ENCODE measurements around the gene ABCA1.

DNA sequence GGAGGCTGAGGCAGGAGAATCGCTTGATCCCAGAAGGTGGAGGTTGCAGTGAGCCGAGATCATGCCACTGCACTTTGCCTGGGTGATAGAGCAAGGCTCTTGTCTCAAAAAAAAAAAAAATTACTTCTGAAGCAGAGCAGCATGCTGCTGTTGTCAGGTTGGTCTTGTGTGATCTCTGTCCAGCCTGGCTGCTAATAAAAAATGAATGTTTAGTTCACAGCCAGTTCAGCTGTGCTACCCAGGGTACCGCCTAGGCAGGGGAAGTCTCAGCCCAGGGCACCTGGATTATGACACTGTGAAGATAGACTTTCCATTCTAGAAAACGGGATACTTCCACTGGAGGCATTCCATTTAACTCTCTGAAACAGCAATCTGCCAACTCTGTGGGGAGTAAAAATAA is 23.5 kb upstream of the ABCA1 start:
- TF ChIP-seq SMC3 (IDR thresholded peaks at IDR 0.05; ENCODE audit: borderline replicate concordance, low read length) = no peak
- TF ChIP-seq SIN3A (IDR thresholded peaks at IDR 0.05; ENCODE audit: low read depth, low read length) = no peak
- TF ChIP-seq, protein P1, sequence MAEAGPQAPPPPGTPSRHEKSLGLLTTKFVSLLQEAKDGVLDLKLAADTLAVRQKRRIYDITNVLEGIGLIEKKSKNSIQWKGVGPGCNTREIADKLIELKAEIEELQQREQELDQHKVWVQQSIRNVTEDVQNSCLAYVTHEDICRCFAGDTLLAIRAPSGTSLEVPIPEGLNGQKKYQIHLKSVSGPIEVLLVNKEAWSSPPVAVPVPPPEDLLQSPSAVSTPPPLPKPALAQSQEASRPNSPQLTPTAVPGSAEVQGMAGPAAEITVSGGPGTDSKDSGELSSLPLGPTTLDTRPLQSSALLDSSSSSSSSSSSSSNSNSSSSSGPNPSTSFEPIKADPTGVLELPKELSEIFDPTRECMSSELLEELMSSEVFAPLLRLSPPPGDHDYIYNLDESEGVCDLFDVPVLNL (IDR thresholded peaks at IDR 0.05; ENCODE audit: low read depth, low read length) = no peak
- TF ChIP-seq, protein P2, sequence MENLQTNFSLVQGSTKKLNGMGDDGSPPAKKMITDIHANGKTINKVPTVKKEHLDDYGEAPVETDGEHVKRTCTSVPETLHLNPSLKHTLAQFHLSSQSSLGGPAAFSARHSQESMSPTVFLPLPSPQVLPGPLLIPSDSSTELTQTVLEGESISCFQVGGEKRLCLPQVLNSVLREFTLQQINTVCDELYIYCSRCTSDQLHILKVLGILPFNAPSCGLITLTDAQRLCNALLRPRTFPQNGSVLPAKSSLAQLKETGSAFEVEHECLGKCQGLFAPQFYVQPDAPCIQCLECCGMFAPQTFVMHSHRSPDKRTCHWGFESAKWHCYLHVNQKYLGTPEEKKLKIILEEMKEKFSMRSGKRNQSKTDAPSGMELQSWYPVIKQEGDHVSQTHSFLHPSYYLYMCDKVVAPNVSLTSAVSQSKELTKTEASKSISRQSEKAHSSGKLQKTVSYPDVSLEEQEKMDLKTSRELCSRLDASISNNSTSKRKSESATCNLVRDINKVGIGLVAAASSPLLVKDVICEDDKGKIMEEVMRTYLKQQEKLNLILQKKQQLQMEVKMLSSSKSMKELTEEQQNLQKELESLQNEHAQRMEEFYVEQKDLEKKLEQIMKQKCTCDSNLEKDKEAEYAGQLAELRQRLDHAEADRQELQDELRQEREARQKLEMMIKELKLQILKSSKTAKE (IDR thresholded peaks at IDR 0.05; ENCODE audit: low read depth, poor library complexity, severe bottlenecking) = no peak
- TF ChIP-seq, protein P3, sequence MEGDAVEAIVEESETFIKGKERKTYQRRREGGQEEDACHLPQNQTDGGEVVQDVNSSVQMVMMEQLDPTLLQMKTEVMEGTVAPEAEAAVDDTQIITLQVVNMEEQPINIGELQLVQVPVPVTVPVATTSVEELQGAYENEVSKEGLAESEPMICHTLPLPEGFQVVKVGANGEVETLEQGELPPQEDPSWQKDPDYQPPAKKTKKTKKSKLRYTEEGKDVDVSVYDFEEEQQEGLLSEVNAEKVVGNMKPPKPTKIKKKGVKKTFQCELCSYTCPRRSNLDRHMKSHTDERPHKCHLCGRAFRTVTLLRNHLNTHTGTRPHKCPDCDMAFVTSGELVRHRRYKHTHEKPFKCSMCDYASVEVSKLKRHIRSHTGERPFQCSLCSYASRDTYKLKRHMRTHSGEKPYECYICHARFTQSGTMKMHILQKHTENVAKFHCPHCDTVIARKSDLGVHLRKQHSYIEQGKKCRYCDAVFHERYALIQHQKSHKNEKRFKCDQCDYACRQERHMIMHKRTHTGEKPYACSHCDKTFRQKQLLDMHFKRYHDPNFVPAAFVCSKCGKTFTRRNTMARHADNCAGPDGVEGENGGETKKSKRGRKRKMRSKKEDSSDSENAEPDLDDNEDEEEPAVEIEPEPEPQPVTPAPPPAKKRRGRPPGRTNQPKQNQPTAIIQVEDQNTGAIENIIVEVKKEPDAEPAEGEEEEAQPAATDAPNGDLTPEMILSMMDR (IDR thresholded peaks at IDR 0.05 in 2 of 3, conservative IDR thresholded peaks at IDR 0.05 in 1 of 3; ENCODE audit: control insufficient read depth in 2 of 3, extremely low read depth in 1 of 3, insufficient read depth in 1 of 3, low read depth in 3 of 3, low read length in 3 of 3) = no peak
- no peak for TF ChIP-seq KLF5 (IDR thresholded peaks at IDR 0.05; ENCODE audit: partially characterized antibody)
